ENCODE measurements around the gene SPOCK1. TPM values are rescaled to one million over a fixed set of nuclear protein-coding genes. Genes with fewer than 3 reads are reported as not detected.
A peak's percentile ranks its signal among the peaks of the same experiment; 100 is the strongest.

The SPOCK1 gene
- total RNA-seq, 4 donors from 2014 or later, result 22.7 to 117 (median 41.8) TPM

DNA sequence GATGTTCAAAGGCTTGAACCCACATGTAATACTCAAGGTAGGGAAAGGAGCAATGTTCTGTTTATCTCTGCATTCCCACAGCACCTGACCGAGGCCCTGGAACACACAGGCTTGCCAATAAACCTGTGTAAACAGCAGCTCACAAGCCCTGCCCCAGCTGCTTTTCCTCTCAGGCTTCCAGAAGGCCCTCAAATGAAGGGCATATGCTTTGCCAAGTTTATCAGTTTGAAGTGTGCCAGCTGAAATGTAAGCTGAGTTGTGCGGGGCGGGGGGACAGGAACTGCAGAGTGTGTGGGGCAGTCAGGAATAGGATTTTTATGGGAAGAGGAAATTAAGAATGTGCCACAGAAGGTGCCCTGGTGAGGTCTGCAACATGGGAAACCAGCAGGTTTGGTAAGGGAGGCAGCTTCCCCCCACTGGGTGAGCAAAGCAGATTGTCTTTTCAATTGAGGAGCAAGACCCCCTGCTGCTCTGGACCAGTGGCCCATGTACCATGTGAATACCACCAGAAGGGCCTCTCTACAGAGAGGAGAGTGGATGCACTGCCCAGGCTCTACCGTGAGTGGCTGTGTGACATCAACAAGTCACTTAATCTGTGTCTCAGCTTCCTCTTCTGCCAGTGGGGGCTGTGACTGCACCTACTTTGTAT lies 194.8 kb downstream of the SPOCK1 start:
- TF ChIP-seq, protein P1, sequence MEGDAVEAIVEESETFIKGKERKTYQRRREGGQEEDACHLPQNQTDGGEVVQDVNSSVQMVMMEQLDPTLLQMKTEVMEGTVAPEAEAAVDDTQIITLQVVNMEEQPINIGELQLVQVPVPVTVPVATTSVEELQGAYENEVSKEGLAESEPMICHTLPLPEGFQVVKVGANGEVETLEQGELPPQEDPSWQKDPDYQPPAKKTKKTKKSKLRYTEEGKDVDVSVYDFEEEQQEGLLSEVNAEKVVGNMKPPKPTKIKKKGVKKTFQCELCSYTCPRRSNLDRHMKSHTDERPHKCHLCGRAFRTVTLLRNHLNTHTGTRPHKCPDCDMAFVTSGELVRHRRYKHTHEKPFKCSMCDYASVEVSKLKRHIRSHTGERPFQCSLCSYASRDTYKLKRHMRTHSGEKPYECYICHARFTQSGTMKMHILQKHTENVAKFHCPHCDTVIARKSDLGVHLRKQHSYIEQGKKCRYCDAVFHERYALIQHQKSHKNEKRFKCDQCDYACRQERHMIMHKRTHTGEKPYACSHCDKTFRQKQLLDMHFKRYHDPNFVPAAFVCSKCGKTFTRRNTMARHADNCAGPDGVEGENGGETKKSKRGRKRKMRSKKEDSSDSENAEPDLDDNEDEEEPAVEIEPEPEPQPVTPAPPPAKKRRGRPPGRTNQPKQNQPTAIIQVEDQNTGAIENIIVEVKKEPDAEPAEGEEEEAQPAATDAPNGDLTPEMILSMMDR (IDR thresholded peaks at IDR 0.05), result no peak
- ATAC-seq (ENCODE audit: low FRiP score), result no peak
- no peak for DNase-seq (ENCODE audit: low spot score)

DNA sequence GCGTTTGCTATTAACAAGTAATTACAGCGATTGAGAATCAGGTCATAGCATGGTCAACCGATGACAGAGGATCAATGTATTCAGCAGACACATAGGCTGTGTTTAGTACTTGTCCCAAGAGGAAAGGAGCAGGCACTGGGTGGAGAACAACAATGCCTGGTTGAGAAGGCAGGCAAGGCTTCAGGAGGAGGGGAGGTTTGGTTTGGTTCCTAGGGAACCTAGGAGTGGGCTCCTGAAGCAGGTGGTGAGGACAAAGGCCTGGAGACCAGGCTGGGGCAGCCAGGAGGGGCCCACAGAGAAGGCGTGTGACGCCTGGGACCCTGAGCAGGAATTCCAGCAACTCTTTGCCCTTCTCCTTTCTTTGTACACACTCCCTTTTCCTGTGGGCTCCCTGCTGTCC lies 195.6 kb downstream of the SPOCK1 start:
- ATAC-seq (ENCODE audit: low FRiP score), result no peak
- DNase-seq (ENCODE audit: low spot score), result no peak
- TF ChIP-seq, protein P1 (IDR thresholded peaks at IDR 0.05), result no peak

DNA sequence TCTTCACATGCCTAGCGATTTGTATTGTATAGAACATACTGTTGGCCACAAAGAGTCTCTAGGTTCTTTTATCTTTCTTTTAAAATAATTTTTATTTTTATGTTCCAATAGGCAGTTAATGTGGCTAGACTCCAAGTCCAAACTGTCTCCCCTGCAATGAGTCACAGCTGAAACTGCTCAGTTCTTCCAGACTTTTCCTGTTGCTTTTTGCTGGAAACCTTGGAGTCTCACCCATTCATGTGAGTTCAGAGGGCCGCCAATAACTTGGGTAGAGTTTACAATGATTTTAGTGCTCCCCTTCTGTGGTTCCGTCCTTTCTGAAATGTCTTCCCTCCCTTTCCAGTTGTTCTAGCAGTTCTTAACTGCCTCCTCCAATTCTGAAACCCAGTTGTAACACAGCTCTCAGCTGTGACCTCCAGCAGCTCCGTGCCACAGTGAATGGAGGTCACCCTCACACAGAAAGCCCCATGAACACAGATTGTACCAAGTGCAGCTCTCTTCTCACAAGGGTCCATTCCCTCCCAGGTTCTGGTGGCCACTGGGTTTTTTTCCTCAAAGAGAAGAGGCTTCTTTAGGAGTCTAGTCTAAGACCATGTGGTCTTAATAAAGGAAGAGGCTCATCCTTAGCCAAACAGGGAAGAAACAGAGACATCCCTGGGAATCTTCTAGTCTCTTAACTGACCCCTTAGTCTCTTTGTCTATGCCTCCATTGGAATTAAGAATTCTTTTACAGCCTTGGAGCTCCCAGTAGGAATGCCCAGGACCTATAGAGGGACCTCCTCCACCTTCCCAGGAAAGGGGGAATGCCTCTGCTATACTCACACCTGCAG lies 198.5 kb downstream of the SPOCK1 start:
- peak; percentile 52 for ATAC-seq (ENCODE audit: low FRiP score)
- DNase-seq (ENCODE audit: low spot score), result no peak

DNA sequence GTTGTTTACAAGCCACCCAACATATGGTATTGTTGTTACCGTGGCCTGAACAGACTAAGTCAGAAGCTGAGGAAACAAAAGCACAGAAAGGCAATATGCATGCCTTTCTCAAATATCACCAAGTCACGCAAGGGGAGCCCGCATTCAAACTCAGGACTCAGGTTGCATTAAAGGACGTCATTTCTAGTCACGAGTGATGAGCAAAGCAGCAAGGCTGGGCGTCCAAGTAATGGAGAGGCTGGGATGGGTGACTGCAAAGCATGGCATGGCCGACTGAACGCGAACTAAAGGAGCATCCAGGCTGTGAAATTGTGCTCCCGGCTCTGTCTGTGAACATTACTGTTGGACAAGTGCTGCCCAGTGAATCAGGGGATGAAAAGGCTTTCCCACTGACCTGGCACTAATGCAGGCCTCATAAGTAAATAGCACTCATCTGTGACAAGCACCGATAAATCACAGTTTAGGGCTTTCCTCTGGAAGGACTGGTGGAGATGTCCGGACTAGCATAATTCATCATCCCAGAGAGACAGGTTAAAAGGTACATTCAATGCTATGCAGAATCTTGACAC lies 202.8 kb downstream of the SPOCK1 start:
- TF ChIP-seq, protein P1 (IDR thresholded peaks at IDR 0.05), result no peak
- ATAC-seq (ENCODE audit: low FRiP score) (no peak), DNase-seq (ENCODE audit: low spot score) (no peak)

More for the DNA sequence above, 198.5 kb downstream of the SPOCK1 start:
- TF ChIP-seq, protein P1 (IDR thresholded peaks at IDR 0.05), result no peak

DNA sequence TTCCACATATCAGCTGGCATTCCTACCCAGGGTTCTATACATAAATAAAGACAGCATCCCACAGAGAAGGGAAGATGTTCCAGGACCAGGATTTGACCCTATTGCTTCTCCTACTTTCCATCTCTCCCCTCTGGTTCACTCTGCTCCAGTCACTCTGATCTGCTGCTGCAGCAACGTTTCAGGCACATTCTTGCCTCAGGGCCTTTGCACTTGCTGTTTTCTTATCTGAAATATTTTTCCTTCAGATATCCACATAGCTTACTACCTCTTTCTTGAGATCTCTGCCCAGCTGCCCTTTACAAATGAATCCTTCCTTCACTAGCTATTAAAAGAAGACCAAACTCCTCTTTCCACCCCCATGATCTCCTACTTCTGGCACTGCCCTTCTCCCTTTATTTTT lies 204.5 kb downstream of the SPOCK1 start:
- TF ChIP-seq, protein P1 (IDR thresholded peaks at IDR 0.05), result no peak
- ATAC-seq (ENCODE audit: low FRiP score) (no peak), DNase-seq (ENCODE audit: low spot score) (no peak)

GRCh38 chr5:137292461-137293027 lies 206.6 kb downstream of the SPOCK1 start:
- no peak for ATAC-seq (ENCODE audit: low FRiP score)
- TF ChIP-seq, protein P1 (IDR thresholded peaks at IDR 0.05), result no peak
- no peak for DNase-seq (ENCODE audit: low spot score)

Data from omental fat pad (tissue), 4 donors.